ENCODE data around the gene MSGN1. TPM values are rescaled to one million over a fixed set of nuclear protein-coding genes. Genes with fewer than 3 reads are reported as not detected.

MSGN1 gene
- total RNA-seq, 1 donor from 2014 or later = not detected

GRCh38 chr2:17867133-17867532 lies 50.9 kb downstream of the MSGN1 start:
- Histone ChIP-seq H3K36me3 (no peaks in the 10 kb centered on the region), H3K4me1 (no peaks in the 10 kb centered on the region), H3K27me3 (no peaks in the 10 kb centered on the region), H3K4me3 (no peak overlapping the region), H3K9me3 (no peaks in the 10 kb centered on the region), H3K27ac (no peak overlapping the region)
- DNase-seq (ENCODE audit: extremely low spot score in 2 of 2) = peak; percentile 25 to 29
- intact Hi-C loops (cut with DNase I) = no loop called here
- TF ChIP-seq POLR2A (IDR thresholded peaks at IDR 0.05) = no peak

Other genes starting within 250 kb of the MSGN1 start
- 33.6 TPM for gene SMC6, start 62.6 kb upstream of the MSGN1 start, total RNA-seq
- 9.6 TPM for gene GEN1, start 62.3 kb upstream of the MSGN1 start, total RNA-seq
- gene KCNS3, start 62.2 kb downstream of the MSGN1 start, total RNA-seq = 20.1 TPM